Transverse colon (tissue), 4 donors: ENCODE data around the gene SCMH1.

Source experiments
- CTCF ChIP-seq, 5 experiments: fragments of 200-600 bp in 3 of 5; fragments of 450-650 bp in 2 of 5; sonication (generic) in 3 of 5; IDR thresholded peaks; 1 replicate in 2 of 5; 2 replicates in 3 of 5; pipeline ENCODE4 v1.5.1; 2016 to 2017; ENCODE audit warnings: antibody characterized with exemption in 5 of 5, inconsistent platforms in 3 of 5, mild to moderate bottlenecking in 2 of 5, moderate library complexity in 1 of 5
- EP300 ChIP-seq: sonication (generic); formaldehyde crosslinking; IDR thresholded peaks from one replicate; pipeline ENCODE4 v1.6.1; 2017; ENCODE audit warnings: antibody characterized with exemption, low read depth
- POLR2A ChIP-seq: fragments of 450-650 bp; IDR thresholded peaks from one replicate; pipeline ENCODE4 v1.6.1; 2016; ENCODE audit warnings: antibody characterized with exemption, mild to moderate bottlenecking, moderate library complexity
- POLR2AphosphoS5 ChIP-seq, 3 donors: sonication (generic); formaldehyde crosslinking; IDR thresholded peaks; one replicate each; pipeline ENCODE4 v1.6.1; 2016; ENCODE audit warnings: antibody characterized with exemption in 3 of 3

GRCh38 chr1:41009466-41009865, 232.6 kb downstream of the SCMH1 start:
- TF ChIP-seq POLR2AphosphoS5 (IDR thresholded peaks at IDR 0.05) (no peak), CTCF (IDR thresholded peaks at IDR 0.05) (no peak), POLR2A (no peak), EP300 (no peak)
